ENCODE data around the gene LRMDA.

Gene LRMDA

DNA sequence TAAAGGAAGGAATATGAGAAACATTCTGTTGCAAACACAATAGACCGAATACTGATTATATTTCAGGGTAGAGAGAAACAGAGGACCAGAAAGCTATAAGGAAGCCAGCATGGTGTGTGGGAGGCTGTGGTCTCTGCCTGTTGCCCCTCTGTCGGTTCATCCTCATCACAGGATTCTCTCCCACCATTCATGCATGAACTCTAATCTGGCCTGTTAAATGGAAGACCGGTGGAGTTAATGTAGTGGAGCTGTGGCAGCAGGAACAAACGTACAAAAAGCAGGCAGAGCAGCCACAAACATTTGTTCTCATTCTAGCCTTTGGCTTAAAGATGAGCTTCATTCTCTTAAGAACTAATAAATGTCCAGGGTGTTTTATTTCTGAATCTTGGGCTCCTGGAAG is 902.4 kb downstream of the LRMDA start:
- no peak for DNase-seq (ENCODE audit: low read depth in 2 of 2)

GRCh38 chr10:76334255-76334654 is 902.8 kb downstream of the LRMDA start:
- no peak for DNase-seq (ENCODE audit: low read depth in 2 of 2)

DNA sequence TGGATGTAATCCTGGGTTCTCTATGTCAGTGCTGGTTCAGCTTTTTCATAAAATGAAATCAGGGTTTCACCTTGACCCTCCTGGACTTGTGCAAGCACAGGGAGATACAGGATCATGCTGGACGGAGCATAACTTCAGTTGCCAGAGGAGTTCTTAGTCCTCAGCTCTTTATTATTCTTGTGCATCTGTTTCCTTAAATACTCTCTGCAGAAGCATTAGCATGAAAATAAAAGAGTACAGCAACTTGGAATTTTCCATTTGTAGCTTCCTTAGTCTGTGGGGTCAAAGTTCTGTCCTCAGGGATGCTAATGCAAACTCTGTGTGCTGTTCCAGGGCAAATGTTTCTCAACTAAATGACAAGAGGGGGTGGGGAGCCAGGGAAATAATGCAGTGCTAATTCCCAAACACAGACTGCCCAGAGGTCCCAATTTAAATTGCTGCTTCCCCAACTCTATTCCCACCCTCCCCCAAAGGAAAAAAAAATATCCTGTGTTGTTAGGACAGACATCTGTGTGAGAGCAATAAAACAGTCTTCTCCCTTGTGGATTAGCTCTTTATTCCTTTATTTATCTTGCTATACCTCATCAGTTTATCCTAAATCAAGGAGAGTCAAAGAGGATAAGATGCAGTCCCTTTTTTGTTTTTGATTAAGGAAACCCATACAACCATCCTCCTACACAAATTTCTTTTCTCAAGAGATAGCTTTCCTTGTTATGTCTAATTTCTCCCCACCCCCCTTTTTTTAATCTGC is 905.0 kb downstream of the LRMDA start:
- DNase-seq (ENCODE audit: low read depth in 2 of 2) = no peak

- peak; percentile 51 for DNase-seq (ENCODE audit: low read depth in 2 of 2)
Measured at GRCh38 chr10:76337641-76338040, 906.2 kb downstream of the LRMDA start.

- DNase-seq (ENCODE audit: low read depth in 2 of 2) = no peak
Measured at GRCh38 chr10:76338187-76338586, 906.8 kb downstream of the LRMDA start.

DNA sequence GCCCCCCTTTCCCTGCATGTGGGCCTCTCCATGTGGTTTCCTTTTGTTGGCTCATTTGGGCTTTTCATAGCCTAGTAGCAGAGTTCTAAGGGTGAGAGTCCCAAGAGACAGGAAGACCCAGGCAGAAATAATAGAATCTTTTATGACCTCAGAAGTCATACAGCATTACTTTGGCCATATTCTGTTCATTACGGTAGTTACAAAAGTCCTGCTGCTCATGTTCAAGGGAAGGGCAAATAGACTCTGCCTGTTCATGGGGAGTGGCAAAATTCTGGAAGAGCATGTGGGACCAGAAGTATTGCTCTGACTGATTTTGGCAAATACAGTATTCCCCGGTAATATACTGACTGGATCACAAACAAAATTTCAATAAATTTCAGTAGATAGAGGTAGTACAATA is 910.3 kb downstream of the LRMDA start:
- DNase-seq (ENCODE audit: low read depth in 2 of 2) = no peak

DNA sequence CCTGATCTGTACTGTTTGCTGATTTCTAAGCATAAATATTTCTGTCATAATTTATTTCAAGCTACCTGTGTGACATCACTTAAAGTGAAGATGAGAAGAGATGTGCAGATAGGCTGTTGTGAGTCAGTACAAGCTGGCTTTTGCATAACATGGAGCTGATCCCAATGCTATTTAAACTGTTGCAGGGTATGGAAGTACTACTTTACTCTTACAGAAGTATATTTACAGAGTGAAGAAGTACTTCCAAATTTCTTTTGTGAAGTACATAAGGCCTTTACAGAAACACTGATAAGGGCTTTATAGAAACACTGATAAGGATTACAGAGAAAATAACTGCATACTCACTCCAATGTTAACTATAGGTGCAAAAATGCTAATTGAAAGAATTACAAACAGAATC is 911.6 kb downstream of the LRMDA start:
- no peak for DNase-seq (ENCODE audit: low read depth in 2 of 2)

DNA sequence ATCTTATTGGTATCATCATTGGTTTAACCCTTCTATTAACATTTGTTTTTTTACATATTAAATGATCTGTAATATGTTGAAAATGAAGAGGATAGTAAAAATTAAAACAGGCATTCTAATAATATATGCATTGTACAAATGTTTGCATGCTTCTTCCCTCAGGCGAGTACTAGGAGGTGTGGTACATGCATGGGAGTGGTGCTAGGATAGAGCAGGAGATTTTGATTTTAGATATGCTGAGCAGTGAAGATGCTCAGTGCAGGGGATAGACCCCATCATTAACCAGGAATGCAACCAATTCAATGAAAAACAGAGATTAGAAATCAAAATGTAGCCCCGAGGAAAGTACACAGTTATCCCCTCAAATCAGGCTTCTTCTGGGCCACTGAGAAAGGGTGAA is 916.4 kb downstream of the LRMDA start:
- no peak for DNase-seq (ENCODE audit: low read depth in 2 of 2)

DNA sequence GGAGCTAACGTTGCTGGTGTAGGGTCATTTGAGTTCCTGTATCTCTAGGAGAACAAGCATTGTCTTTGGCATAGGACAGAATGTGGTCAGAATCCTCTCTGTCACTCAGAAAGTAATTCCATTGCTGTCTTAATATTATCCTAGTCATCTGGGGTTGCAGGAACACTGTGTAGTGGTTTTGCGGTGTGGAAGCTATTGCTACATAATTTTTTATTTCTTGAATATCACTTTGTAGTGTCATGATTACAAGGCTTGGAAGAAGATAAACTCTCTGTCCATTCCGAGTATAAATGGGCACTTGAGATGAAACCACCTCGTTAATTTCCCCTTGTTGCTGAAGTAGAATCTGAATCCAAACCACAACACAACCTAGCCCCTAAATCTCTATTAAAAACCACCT is 919.2 kb downstream of the LRMDA start:
- DNase-seq (ENCODE audit: low read depth in 2 of 2) = no peak

DNA sequence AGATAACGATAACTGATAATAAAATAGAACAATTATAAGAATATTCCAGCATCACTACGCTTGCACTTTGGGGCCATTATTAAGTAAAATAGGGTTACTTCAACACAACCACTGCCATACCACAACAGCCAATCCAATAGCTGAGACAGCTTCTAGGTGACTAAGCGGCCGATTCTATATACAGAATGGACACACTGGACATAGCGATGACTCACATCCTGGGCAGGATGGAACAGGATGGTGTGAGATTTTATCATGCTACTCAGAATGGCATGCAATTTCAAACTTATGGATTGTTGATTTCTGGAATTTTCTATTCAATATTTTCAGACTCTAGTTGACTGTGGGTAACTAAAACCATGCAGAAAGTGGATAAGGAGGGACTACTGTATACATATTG is 920.9 kb downstream of the LRMDA start:
- no peak for DNase-seq (ENCODE audit: low read depth in 2 of 2)

DNA sequence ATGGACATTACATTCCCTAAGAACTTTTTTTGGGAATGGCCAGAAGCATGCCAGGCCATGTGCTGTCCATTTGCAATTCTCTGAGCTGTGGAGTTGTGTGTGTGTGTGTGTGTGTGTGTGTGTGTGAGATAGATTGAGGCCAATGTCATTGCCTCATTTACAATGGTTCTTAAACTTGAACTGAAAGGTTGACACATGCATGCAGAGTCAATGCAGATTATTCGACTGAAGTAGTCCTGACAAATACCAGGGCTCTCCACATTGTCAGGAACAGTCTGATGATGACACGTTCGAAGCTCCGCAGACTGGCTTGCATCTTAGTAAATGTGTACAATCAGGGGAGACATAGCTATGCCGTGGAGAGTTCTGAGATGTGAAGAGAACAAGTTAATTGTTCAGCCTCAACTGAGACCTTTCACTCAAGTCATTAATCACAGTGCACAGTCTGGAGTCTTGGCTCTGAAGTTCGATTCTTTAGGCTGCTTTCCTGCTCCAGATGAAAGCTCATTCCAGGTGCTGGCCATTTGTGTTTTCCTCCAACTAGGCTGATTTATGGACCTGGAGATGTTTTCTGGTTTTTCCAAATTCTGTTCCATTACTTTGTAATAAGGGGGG is 921.9 kb downstream of the LRMDA start:
- peak; percentile 89 to 92 for DNase-seq (ENCODE audit: low read depth in 2 of 2)

DNA sequence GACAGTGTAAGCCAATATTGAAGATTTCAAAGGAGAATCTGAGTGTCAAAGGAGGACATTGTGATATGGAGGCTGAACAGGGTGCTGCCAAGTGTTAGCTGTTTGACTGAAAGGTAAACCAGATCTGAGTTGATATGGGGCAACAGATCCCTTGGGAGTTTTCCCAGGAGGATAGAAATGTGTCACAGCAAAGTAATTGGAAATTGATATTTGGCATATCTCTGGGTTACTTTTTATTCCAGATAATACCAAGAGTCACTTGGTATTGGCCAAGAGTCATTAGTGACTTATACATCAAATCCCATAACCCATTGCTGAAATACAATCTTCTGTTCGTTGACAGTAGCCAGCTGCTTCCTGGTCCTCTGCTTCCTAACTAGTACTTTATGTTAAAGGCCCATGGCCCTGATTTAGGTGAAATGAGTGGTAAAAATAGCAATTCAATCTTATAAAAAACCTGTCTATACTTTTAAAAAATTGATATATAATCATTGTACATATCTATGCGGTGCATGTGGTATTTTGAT is 922.9 kb downstream of the LRMDA start:
- no peak for DNase-seq (ENCODE audit: low read depth in 2 of 2)

- no peak for DNase-seq (ENCODE audit: low read depth in 2 of 2)
Measured at GRCh38 chr10:76354921-76355320, 923.5 kb downstream of the LRMDA start.

GRCh38 chr10:76356557-76356956 is 925.1 kb downstream of the LRMDA start:
- DNase-seq (ENCODE audit: low read depth in 2 of 2) = no peak

DNA sequence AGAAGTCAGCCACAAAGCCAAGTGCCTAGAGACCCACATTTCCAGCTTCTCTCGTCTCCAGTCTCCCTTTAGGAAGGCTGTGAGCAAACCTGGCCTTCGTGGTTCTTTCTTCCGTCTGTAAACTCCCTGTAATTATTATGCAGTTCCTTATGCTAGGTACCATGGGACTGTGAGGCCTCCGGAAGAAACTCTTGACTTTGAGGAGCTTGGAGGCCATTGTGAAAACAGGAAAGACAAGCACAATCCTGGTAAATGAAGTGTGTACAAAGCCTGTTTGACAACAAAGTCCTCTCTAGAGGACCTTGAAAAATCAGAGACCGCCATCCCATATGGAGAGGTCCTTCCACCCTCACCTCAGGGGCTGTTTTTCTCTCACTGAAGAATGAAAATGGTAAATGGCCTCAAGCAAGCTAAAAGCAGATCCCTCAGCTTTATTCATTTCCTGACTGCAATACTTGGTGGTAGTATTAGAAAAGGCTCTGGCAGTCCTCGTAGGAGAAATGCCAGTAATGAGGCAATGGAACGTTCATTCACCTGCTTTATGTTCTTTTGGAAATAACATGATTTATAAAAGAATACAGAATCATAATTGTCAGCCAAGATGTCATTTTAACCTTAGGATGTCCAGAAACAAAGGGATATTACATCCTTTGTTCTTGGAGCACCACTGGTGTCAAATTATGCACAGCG is 926.4 kb downstream of the LRMDA start:
- DNase-seq (ENCODE audit: low read depth in 2 of 2) = no peak

GRCh38 chr10:76358743-76359395 is 927.4 kb downstream of the LRMDA start:
- DNase-seq (ENCODE audit: low read depth in 2 of 2) = no peak

GRCh38 chr10:76375761-76376160 is 944.3 kb downstream of the LRMDA start:
- no peak for DNase-seq (ENCODE audit: low read depth in 2 of 2)

GRCh38 chr10:76382381-76382851 is 951.0 kb downstream of the LRMDA start:
- DNase-seq (ENCODE audit: low read depth in 2 of 2) = peak; percentile 97

DNA sequence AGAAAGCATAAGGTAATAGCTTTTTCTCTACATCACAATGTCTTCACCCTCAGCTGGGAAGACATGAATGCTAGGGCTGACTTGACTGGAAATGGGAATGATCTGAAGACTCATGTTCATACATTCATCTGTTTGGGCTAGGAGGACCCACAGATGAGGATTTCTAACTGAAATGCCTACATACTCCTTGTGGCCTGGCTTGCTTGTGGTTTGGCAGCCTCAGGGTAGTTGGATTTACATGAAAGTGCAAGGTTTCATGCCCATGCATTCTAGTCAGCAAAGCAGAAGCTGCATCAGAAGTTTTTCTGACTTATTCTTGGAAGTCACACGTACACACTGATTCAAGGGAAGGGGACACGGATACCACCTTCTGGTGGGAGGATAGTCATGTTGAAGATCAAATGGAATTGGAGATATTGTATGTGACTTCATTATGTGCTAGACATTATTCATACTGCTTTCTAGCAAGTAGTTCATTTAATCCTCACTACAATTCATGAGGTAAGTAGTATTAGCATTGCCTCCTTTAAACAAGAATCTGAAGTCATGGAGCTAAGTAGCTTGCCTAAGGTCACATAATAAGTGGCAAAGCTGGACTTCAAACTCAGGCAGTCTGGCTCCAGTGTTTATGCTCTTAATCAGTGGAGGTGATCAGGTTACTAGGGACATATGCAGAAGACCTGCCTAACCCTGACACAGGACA is 957.0 kb downstream of the LRMDA start:
- no peak for DNase-seq (ENCODE audit: low read depth in 2 of 2)

DNA sequence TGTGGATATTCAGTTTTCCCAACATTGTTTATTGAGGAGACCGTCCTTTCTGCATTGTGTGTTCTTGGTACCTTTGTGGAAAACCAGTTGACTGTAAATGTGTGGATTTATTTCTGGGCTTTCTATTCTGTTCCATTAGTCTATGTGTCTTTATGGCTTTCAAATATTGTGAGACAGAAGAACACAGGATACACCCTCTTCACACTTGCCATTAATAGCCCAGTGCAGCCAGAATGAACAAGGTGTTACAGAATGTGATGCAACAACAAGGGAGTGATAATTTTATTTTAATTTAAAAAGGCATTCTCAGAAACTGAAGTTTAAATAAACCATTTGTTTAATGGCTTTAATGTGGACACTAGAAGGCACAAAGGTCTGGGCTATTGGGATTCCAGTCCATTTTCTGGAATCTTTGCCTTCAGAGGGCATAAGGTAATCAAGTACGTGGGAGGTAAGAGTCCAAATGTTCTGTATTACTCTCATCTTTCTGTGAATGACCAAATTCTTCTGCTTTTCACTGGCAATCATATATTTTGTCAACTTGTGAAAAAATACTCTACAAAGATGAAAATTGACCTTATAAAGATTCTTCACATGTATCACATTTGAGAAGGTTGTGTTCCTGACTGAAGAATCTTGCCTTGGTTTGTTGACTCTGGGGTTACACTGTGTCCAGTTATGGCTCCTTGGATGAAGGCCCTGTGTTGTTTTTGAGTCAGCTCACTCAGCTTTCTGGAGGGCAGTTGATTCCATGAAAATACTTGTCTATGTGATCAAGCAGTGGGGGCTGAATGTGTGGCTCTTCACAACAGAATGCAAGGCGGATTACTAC is 962.7 kb downstream of the LRMDA start:
- DNase-seq (ENCODE audit: low read depth in 2 of 2) = no peak

- DNase-seq (ENCODE audit: low read depth in 2 of 2) = no peak
Measured at GRCh38 chr10:76394707-76395042, 963.3 kb downstream of the LRMDA start.

All from fibroblast of skin of left quadriceps (primary cell).